NCI-H1417 (cell line): Measurements from ENCODE around the gene DCAF5.
"Not testable (repeated sequence)": the region's sequence is repeated elsewhere in the genome, so short reads cannot be mapped to it uniquely, and the experiment has no call there.

Source experiments
- DNase-seq, 3 experiments: peaks; one replicate each; lab custom pipeline; 2025; lab: John Stamatoyannopoulos, UW

DCAF5 gene

GRCh38 chr14:69152902-69153151, at the start of gene DCAF5:
Gene DCAF5, minus strand, starts transcription at chr14:69153119. Its CDS starts 141 bp downstream, at chr14:69152978.
- peak in 1 of 3 experiments; percentile 96 for DNase-seq

- no peak for DNase-seq
Observed at GRCh38 chr14:69199786-69200185, 46.9 kb upstream of the DCAF5 start.

GRCh38 chr14:69193721-69194120, 40.8 kb upstream of the DCAF5 start:
- DNase-seq: no peak

GRCh38 chr14:69191340-69192111, 38.6 kb upstream of the DCAF5 start, which contains the start of gene EXD2:
Gene EXD2, plus strand, starts transcription at chr14:69191498. Its CDS starts 17,973 bp downstream, at chr14:69209471.
- DNase-seq: peak; percentile 97 to 98 (median 98)

- no peak for DNase-seq
Observed at GRCh38 chr14:69190191-69190590, 37.3 kb upstream of the DCAF5 start.

GRCh38 chr14:69183735-69184134, 30.8 kb upstream of the DCAF5 start:
- no peak for DNase-seq

DNA sequence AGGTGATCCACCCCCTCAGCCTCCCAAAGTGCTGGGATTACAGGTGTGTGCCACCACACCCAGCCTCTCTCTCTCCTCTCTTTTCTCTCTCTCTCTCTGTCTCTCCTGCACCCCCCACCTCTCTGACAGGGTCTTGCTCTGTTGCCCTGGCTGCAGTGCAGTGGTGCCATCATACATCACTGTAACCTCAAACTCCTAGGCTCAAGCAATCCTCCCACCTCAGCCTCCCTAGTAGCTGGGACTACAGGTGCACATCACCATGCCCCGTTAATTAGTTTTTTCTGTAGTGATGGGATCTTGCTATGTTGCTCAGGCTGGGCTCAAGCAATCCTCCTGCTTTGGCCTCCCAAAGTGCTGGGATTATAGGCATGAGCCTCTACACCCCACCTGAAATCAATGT, 29.7 kb upstream of the DCAF5 start:
- DNase-seq: not testable (repeated sequence)

DNA sequence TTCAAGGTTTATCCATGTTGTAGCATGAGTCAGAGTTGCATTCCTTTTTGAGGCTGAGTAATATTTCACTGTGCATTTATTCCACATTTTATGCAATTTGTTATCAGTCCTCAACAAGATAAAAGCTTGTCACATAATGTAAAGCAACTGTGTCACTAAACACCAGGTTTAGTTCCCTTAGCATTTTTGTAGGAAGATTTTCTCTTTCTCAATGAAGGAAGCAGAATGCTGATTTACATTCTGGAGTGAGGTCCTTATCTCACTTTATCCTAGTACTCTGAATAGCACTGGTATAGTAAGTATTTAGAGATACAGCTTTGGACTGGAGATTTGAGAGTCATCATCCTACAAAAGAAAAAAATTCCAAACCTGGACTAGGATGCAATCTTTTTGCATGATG, 28.6 kb upstream of the DCAF5 start:
- DNase-seq: no peak

DNA sequence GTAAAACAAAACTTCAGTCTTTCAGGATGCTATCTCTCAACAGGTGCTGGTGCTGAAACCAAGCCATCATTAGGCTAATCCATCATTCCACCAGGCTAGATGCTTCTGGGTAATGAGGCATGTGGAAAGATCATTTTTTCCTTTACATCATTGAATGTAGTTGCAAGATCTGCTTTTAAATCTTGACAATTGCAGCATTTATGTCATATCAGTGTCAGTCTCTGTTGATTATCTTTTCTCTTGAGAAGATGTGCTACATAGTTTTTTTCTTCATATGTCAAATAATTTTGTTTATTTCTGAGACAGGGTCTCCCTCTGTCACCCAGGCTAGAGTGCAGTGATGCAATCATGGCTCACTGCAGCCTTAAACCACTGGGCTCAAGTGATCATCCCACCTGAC, 22.2 kb upstream of the DCAF5 start:
- no peak for DNase-seq

DNA sequence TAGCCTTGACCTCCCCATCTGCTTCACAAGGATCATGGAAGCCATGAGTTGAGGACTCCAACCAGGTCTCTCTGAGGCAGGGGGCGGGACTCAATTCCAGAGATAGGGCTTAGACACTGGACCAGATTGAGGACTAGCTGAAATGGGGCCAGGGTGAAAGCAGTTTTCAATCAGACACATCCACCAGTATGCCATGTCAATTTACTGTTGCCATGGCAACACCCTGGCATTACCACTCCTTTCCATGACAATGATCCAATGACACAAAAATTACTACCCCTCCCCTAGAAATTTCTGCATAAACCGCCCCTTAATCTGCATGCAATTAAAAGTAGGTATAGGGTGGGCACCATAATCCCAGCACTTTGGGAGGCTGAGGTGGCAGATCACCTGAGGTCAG, 18.6 kb upstream of the DCAF5 start:
- DNase-seq: no peak

- no peak for DNase-seq
Observed at GRCh38 chr14:69170839-69171238, 17.9 kb upstream of the DCAF5 start.

DNA sequence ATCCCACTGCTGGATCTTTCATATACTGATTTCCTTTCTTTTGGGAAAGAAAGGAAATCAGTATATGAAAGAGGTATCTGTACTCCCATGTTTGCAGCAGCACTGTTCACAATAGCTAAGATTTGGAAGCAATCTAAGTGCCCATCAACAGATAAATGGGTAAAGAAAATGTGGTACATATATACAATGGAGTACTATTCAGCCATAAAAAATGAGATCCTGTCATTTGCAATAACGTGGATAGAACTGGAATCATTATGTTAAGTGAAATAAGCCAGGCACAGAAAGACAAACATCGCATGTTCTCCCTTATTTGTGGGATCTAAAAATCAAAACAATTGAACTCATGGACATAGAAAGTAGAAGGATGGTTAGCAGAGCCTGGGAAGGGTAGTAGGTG, 12.9 kb upstream of the DCAF5 start:
- not testable (repeated sequence) for DNase-seq

GRCh38 chr14:69161590-69161989, 8.7 kb upstream of the DCAF5 start:
- DNase-seq: no peak

DNA sequence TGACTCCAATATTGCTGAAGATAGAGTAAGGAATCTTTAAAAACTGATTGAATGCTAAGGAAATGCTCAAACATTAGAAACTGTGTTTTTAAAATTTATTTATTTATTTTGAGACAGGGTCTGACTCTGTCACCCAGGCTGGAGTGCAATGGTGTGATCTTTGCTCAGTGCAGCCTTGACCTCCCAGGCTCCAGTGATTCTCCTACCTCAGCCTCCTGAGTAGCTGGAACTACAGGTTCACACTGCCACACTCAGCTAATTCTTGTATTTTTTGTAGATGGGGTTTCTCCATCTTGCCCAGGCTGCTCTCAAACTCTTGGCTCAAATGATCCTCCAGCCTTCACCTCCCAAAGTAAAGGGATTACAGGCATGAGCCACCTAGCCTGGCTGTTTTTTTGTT, 3.3 kb upstream of the DCAF5 start:
- DNase-seq: no peak

DNA sequence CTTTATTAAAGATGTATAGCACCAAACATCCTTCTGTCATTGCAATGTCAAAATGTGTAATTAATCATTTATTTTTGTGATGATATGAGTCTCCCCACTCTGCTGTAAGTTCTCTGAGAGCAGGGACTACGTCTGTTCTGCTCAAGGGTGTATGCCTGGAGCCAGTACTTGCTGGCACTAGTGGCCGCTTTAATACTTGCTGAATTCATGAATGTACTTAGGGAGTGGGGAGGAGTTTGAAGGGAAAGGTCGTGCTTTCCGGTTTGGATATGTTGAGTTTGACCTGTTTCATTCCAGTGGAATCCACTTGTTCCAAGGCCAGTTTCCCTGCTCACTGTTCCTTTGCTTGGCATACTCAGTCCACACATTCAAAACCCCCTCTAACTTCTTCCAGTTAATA, 1.9 kb upstream of the DCAF5 start:
- no peak for DNase-seq

DNA sequence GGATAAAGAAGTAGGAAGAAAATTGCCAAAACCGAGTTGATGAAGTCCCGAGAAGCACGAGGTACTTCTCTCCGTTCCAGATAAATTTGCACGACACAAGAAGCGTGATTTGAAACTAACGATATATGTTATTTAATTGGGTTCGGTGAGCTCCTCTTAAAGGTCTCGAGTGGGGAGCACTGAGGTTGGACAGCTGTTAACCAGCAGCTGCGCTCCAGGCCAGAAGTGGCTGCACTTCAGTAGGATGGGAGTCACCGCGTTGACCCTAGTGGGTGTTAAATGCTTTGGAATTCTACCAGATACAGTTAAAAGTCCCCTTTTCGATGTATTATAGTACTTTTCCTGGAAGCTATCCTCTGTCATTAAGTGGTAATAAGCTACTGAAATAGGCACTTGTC, 953 bp upstream of the DCAF5 start:
- peak in 2 of 3 experiments; percentile 62 to 85 for DNase-seq

GRCh38 chr14:69153152-69153872, 393 bp upstream of the DCAF5 start:
- peak; percentile 62 to 97 (median 95) for DNase-seq

GRCh38 chr14:69152181-69152901, 578 bp downstream of the DCAF5 start:
- DNase-seq: peak in 2 of 3 experiments; percentile 73 to 85

GRCh38 chr14:69151458-69152180, 1.3 kb downstream of the DCAF5 start:
- peak; percentile 73 to 89 (median 88) for DNase-seq

- no peak for DNase-seq
Observed at GRCh38 chr14:69149461-69150244, 3.3 kb downstream of the DCAF5 start.

- DNase-seq: no peak
Observed at GRCh38 chr14:69142101-69142500, 10.8 kb downstream of the DCAF5 start.
